Measurements from ENCODE around the gene SH3GL1. TPM values are rescaled to one million over a fixed set of nuclear protein-coding genes. Genes with fewer than 3 reads are reported as not detected.

Gene SH3GL1
- total RNA-seq, 1 experiment from 2014 or later: 108 TPM

GRCh38 chr19:4449022-4449638, 48.8 kb upstream of the SH3GL1 start:
- TF ChIP-seq EZH2 (IDR thresholded peaks at IDR 0.05; ENCODE audit: borderline replicate concordance, low read depth, low read length, poor library complexity, severe bottlenecking): no peak
- TF ChIP-seq CTCF (conservative IDR thresholded peaks at IDR 0.05; ENCODE audit: low read depth, low read length): no peak
- no peak overlapping the region for H3K4me3 ChIP-seq (ENCODE audit: low read depth, low read length, poor library complexity, severe bottlenecking)
- H3K4me1 ChIP-seq (ENCODE audit: insufficient read depth, low read length, poor library complexity, severe bottlenecking): no peaks in the 10 kb centered on the region
- no peak overlapping the region for H3K27ac ChIP-seq (ENCODE audit: low read depth, low read length, poor library complexity, severe bottlenecking)
- no peaks in the 10 kb centered on the region for H3K27me3 ChIP-seq (replicated peaks; ENCODE audit: insufficient read depth, low read depth, low read length, poor library complexity)
- intact Hi-C loops (cut with micrococcal nuclease; ENCODE audit: unreplicated experiment): no loop called here
- DNase-seq (ENCODE audit: low spot score): no peak
- H3K36me3 ChIP-seq (ENCODE audit: insufficient read depth, low read length, poor library complexity, severe bottlenecking): peaks cover 60% of the 10 kb centered on the region
- BruUV-seq (replicated peaks): no TSS peak
- H3K9me3 ChIP-seq (ENCODE audit: low read depth, low read length, poor library complexity, severe bottlenecking): no peaks in the 10 kb centered on the region
- ChIA-PET POLR2A (ENCODE audit: low non-redundant PET) (interaction anchor here (0.5 kb wide), 1 partner anchor 29 kb away, joined by 5 read pairs; no protein-coding TSS in a partner anchor), CTCF (no interaction called here)

GRCh38 chr19:4448147-4448985, 48.0 kb upstream of the SH3GL1 start:
- Histone ChIP-seq H3K4me3 (ENCODE audit: low read depth, low read length, poor library complexity, severe bottlenecking) (no peak overlapping the region), H3K27me3 (replicated peaks; ENCODE audit: insufficient read depth, low read depth, low read length, poor library complexity) (no peaks in the 10 kb centered on the region), H3K9me3 (ENCODE audit: low read depth, low read length, poor library complexity, severe bottlenecking) (no peaks in the 10 kb centered on the region), H3K27ac (ENCODE audit: low read depth, low read length, poor library complexity, severe bottlenecking) (no peak overlapping the region), H3K36me3 (ENCODE audit: insufficient read depth, low read length, poor library complexity, severe bottlenecking) (peaks cover 61% of the 10 kb centered on the region), H3K4me1 (ENCODE audit: insufficient read depth, low read length, poor library complexity, severe bottlenecking) (no peaks in the 10 kb centered on the region)
- TF ChIP-seq CTCF (conservative IDR thresholded peaks at IDR 0.05; ENCODE audit: low read depth, low read length): no peak
- no peak for TF ChIP-seq EZH2 (IDR thresholded peaks at IDR 0.05; ENCODE audit: borderline replicate concordance, low read depth, low read length, poor library complexity, severe bottlenecking)
- no TSS peak for BruUV-seq (replicated peaks)
- ChIA-PET CTCF (no interaction called here), POLR2A (ENCODE audit: low non-redundant PET) (no interaction called here)
- intact Hi-C loops (cut with micrococcal nuclease; ENCODE audit: unreplicated experiment): no loop called here
- no peak for DNase-seq (ENCODE audit: low spot score)

GRCh38 chr19:4447327-4448146, 47.2 kb upstream of the SH3GL1 start:
- Histone ChIP-seq H3K4me3 (ENCODE audit: low read depth, low read length, poor library complexity, severe bottlenecking) (no peak overlapping the region), H3K9me3 (ENCODE audit: low read depth, low read length, poor library complexity, severe bottlenecking) (no peaks in the 10 kb centered on the region), H3K36me3 (ENCODE audit: insufficient read depth, low read length, poor library complexity, severe bottlenecking) (peaks cover 63% of the 10 kb centered on the region), H3K4me1 (ENCODE audit: insufficient read depth, low read length, poor library complexity, severe bottlenecking) (no peaks in the 10 kb centered on the region), H3K27me3 (replicated peaks; ENCODE audit: insufficient read depth, low read depth, low read length, poor library complexity) (no peaks in the 10 kb centered on the region), H3K27ac (ENCODE audit: low read depth, low read length, poor library complexity, severe bottlenecking) (no peak overlapping the region)
- intact Hi-C loops (cut with micrococcal nuclease; ENCODE audit: unreplicated experiment): no loop called here
- CTCF ChIA-PET: no interaction called here
- BruUV-seq (replicated peaks): no TSS peak
- DNase-seq (ENCODE audit: low spot score): no peak
- no peak for TF ChIP-seq EZH2 (IDR thresholded peaks at IDR 0.05; ENCODE audit: borderline replicate concordance, low read depth, low read length, poor library complexity, severe bottlenecking)
- no peak for TF ChIP-seq CTCF (conservative IDR thresholded peaks at IDR 0.05; ENCODE audit: low read depth, low read length)
- POLR2A ChIA-PET (ENCODE audit: low non-redundant PET): no interaction called here
